Activated CD4-positive, CD25-positive, alpha-beta regulatory T cell treated with anti-CD3 and anti-CD28 coated beads, Interleukin-2, amount 50 U/mL, for 24 hours (primary cell): Measurements from ENCODE around the gene ELMO1.

Experiments used
- ATAC-seq, 2 donors: fragments of 150-1000 bp; cut with Tn5 transposase; one replicate each; pipeline ENCODE4 v1.10.0; 2021; ENCODE audit warnings: mild to moderate bottlenecking in 1 of 2, moderate library complexity in 1 of 2

Gene ELMO1

GRCh38 chr7:37405603-37406122, 43.0 kb downstream of the ELMO1 start:
- no peak for ATAC-seq

GRCh38 chr7:37405128-37405527, 43.5 kb downstream of the ELMO1 start:
- ATAC-seq = no peak

- no peak for ATAC-seq
These were observed 48.7 kb downstream of the ELMO1 start for GRCh38 chr7:37399876-37400421.

GRCh38 chr7:37398403-37398802, 50.3 kb downstream of the ELMO1 start:
- no peak for ATAC-seq

GRCh38 chr7:37395618-37396259, 52.9 kb downstream of the ELMO1 start:
- peak; percentile 72 to 88 for ATAC-seq

- no peak for ATAC-seq
These were observed 54.5 kb downstream of the ELMO1 start for GRCh38 chr7:37394158-37394557.

- no peak for ATAC-seq
These were observed 55.2 kb downstream of the ELMO1 start for GRCh38 chr7:37393476-37393875.

GRCh38 chr7:37392673-37393017, 56.0 kb downstream of the ELMO1 start:
- no peak for ATAC-seq

GRCh38 chr7:37391791-37392672, 56.6 kb downstream of the ELMO1 start:
- ATAC-seq = no peak

GRCh38 chr7:37390114-37390513, 58.5 kb downstream of the ELMO1 start:
- ATAC-seq = no peak

- no peak for ATAC-seq
These were observed 59.9 kb downstream of the ELMO1 start for GRCh38 chr7:37388811-37389210.

GRCh38 chr7:37385787-37386186, 62.9 kb downstream of the ELMO1 start:
- ATAC-seq = no peak

- ATAC-seq = no peak
These were observed 66.0 kb downstream of the ELMO1 start for GRCh38 chr7:37382546-37383088.

- ATAC-seq = no peak
These were observed 67.8 kb downstream of the ELMO1 start for GRCh38 chr7:37380831-37381230.

- ATAC-seq = no peak
These were observed 69.0 kb downstream of the ELMO1 start for GRCh38 chr7:37379546-37380277.

GRCh38 chr7:37377231-37377630, 71.4 kb downstream of the ELMO1 start:
- ATAC-seq = no peak

GRCh38 chr7:37376386-37376785, 72.3 kb downstream of the ELMO1 start:
- peak; percentile 82 to 85 for ATAC-seq

- ATAC-seq = no peak
These were observed 75.9 kb downstream of the ELMO1 start for GRCh38 chr7:37372750-37373149.

- peak; percentile 56 to 72 for ATAC-seq
These were observed 76.9 kb downstream of the ELMO1 start for GRCh38 chr7:37371755-37372154.

- ATAC-seq = no peak
These were observed 78.8 kb downstream of the ELMO1 start for GRCh38 chr7:37369906-37370305.

GRCh38 chr7:37368540-37368939, 80.1 kb downstream of the ELMO1 start:
- ATAC-seq = no peak

GRCh38 chr7:37367010-37367409, 81.7 kb downstream of the ELMO1 start:
- ATAC-seq = no peak

GRCh38 chr7:37366445-37366844, 82.2 kb downstream of the ELMO1 start:
- ATAC-seq = no peak
